Heart left ventricle (tissue), 16 donors: ENCODE measurements around the gene ZNF672. TPM values are rescaled to one million over a fixed set of nuclear protein-coding genes. Genes with fewer than 3 reads are reported as not detected.

ENCODE experiments used
- ATAC-seq, 4 donors: fragments of 200-7000 bp; cut with Tn5 transposase; one replicate each; pipeline ENCODE4 v1.9.1; 2020 to 2022; ENCODE audit warnings: moderate library complexity in 4 of 4, mild to moderate bottlenecking in 3 of 4, moderate number of reproducible peaks in 1 of 4
- DNase-seq, 5 donors: peaks; one replicate each; pipeline ENCODE4 v3.0.0-alpha.2; 2020
- H3K27ac ChIP-seq, 12 donors: fragments of 200-600 bp; sonication (generic) in 4 of 12; one replicate each; pipeline versions ENCODE4 v1.5.0 to v1.8.0; 2016 to 2022; ENCODE audit warnings: mild to moderate bottlenecking in 2 of 12
- H3K27me3 ChIP-seq, 9 donors: fragments of 200-600 bp; sonication (generic) in 2 of 9; one replicate each; pipeline versions ENCODE4 v1.5.1 to v1.8.0; 2016 to 2022; ENCODE audit warnings: mild to moderate bottlenecking in 3 of 9
- H3K36me3 ChIP-seq, 9 donors: fragments of 200-600 bp; sonication (generic) in 2 of 9; one replicate each; pipeline versions ENCODE4 v1.5.0 to v1.8.0; 2018 to 2022; ENCODE audit warnings: mild to moderate bottlenecking in 2 of 9
- H3K4me1 ChIP-seq, 12 donors: fragments of 200-600 bp; sonication (generic) in 4 of 12; one replicate each; pipeline versions ENCODE4 v1.5.0 to v1.8.0; 2016 to 2022; ENCODE audit warnings: mild to moderate bottlenecking in 3 of 12
- H3K4me3 ChIP-seq, 12 donors: fragments of 200-600 bp; sonication (generic) in 4 of 12; one replicate each; pipeline versions ENCODE4 v1.5.0 to v1.8.0; 2017 to 2022; ENCODE audit warnings: mild to moderate bottlenecking in 9 of 12, moderate library complexity in 4 of 12
- H3K9me3 ChIP-seq, 12 donors: fragments of 200-600 bp; sonication (generic) in 4 of 12; one replicate each; pipeline versions ENCODE4 v1.5.0 to v1.8.0; 2016 to 2022; ENCODE audit warnings: mild to moderate bottlenecking in 1 of 12
- CTCF ChIP-seq, 12 donors: fragments of 200-600 bp; sonication (generic) in 4 of 12; IDR thresholded peaks; one replicate each; pipeline versions ENCODE4 v1.5.0 to v1.8.0; 2018 to 2022; ENCODE audit warnings: antibody characterized with exemption in 12 of 12, mild to moderate bottlenecking in 5 of 12
- POLR2A ChIP-seq, 2 donors: fragments of 450-650 bp; IDR thresholded peaks; one replicate each; pipeline ENCODE4 v1.6.1; 2017; ENCODE audit warnings: antibody characterized with exemption in 2 of 2, mild to moderate bottlenecking in 2 of 2, moderate library complexity in 2 of 2
- WGBS, 4 donors: extraction: QIAGEN DNeasy Blood & Tissue Kit in 2 of 4; methylation state at CpG; one replicate each; pipeline versions ENCODE4 v1.1.5 to v1.1.7; 2013 to 2018; 5-methylcytosine and 5-hydroxymethylcytosine counted together
- intact Hi-C, 10 donors: fragments of 100-400 bp; cut with DNase I; formaldehyde crosslinking; loops; one replicate each; pipeline versions ENCODE4 v1.11.1 to v1.14.2; 2022
- polyA plus RNA-seq, 2 donors: library from polyadenylated mRNA; stranded (reverse); fragments of 200-250 nt; gene quantifications; one replicate each; pipeline ENCODE4 v1.2.3, GENCODE V29; 2013
- total RNA-seq, 9 donors: library from RNA; depleted of rRNA in 2 of 9; stranded (reverse); fragments of >200 nt in 2 of 9; fragmentation: NEBNext Ultra II Directional in 3 of 9; extraction: Animal tissue kit (Norgen Biotek cat#: 25700) in 3 of 9; gene quantifications; one replicate each; pipeline versions ENCODE4 v1.1.0 to v1.2.4, GENCODE V29; 2016 to 2023
- donor health status: ischemic (EF 13 %, LVEDD 7.1; RV severe dilation, severe dysfunction).
- donor health status: healthy with polysubstance abuse.
- donor health status: DM: no; HTN: yes; CAD: no.
- donor health status: DM: no; HTN: no; CAD: no.
- donor health status: ischemic (EF 25% LVEDD 6.9; RV normal size, moderate dysfunction).
- donor health status: ischemic (EF 25% LVEDD 5.7; RV mildly dilated, moderate dysfunction).
- donor health status: healthy.
- donor health status: DM: yes; HTN: yes; CAD: no.
- donor health status: ischemic (EF 35%, LVEDD 5.7; RV mildly dilated, moderate dysfunction).
- donor health status: nonischemic (EF 11% LVEDD 7.7; RV severe dilation, severe dysfunction).
- donor health status: DM: yes; HTN: yes; CAD: no.
- donor health status: PGD.
- donor health status: ischemic (EF 29% LVEDD 5.4; RV normal size, mild dysfunction).
- donor health status: nonischemic (EF 23%, LVEDD 6.1; RV moderate dilation, normal function).

ZNF672 gene
- total and polyA plus RNA-seq, 11 donors, result 20.5 to 63.8 (median 37.8) TPM

- intact Hi-C loops, result no loop called here
- Histone ChIP-seq H3K27ac (peak overlapping the region in 1 of 12 donors; percentile 37), H3K4me3 (no peak overlapping the region), H3K27me3 (no peaks in the 10 kb centered on the region), H3K36me3 (peaks cover 0 to 82% (median 65%) of the 10 kb centered on the region in 9 donors), H3K4me1 (peaks cover 0 to 50% (median 19%) of the 10 kb centered on the region in 12 donors), H3K9me3 (no peaks in the 10 kb centered on the region)
- DNase-seq, result no peak
- no peak for ATAC-seq
- TF ChIP-seq CTCF (IDR thresholded peaks at IDR 0.05) (no peak), POLR2A (IDR thresholded peaks at IDR 0.05) (no peak)
- WGBS, 4 donors, result 85 to 92% (median 89%) methylated on average over 13 of the region's 13 CpGs
Measured at GRCh38 chr1:248816042-248816851, 21.8 kb upstream of the ZNF672 start.

GRCh38 chr1:248817065-248817464, 21.0 kb upstream of the ZNF672 start:
- Histone ChIP-seq H3K27me3 (no peaks in the 10 kb centered on the region), H3K36me3 (peaks cover 0 to 77% (median 57%) of the 10 kb centered on the region in 9 donors), H3K4me3 (no peak overlapping the region), H3K27ac (peak overlapping the region in 1 of 12 donors; percentile 37), H3K4me1 (peaks cover 0 to 51% (median 24%) of the 10 kb centered on the region in 12 donors), H3K9me3 (no peaks in the 10 kb centered on the region)
- DNase-seq, result no peak
- 83 to 86% (median 86%) methylated on average over 6 of the region's 6 CpGs for WGBS, 4 donors
- TF ChIP-seq POLR2A (IDR thresholded peaks at IDR 0.05), result no peak
- no peak for TF ChIP-seq CTCF (IDR thresholded peaks at IDR 0.05)
- ATAC-seq, result peak in 1 of 4 donors; percentile 40
- intact Hi-C loops, result no loop called here

- 59 to 71% (median 65%) methylated on average over 5 of the region's 5 CpGs for WGBS, 4 donors
- TF ChIP-seq POLR2A (IDR thresholded peaks at IDR 0.05), result no peak
- no peak for TF ChIP-seq CTCF (IDR thresholded peaks at IDR 0.05)
- Histone ChIP-seq H3K9me3 (no peaks in the 10 kb centered on the region), H3K4me3 (no peak overlapping the region), H3K27ac (no peak overlapping the region), H3K4me1 (peaks cover 5 to 68% (median 41%) of the 10 kb centered on the region in 12 donors), H3K36me3 (peaks cover 0 to 71% (median 54%) of the 10 kb centered on the region in 9 donors), H3K27me3 (no peaks in the 10 kb centered on the region)
- no peak for DNase-seq
- peak in 1 of 4 donors; percentile 5 for ATAC-seq
- intact Hi-C loops, result no loop called here
Measured at GRCh38 chr1:248818505-248819374, 19.3 kb upstream of the ZNF672 start.
